ENCODE data around the gene DDX21. TPM values are rescaled to one million over a fixed set of nuclear protein-coding genes. Genes with fewer than 3 reads are reported as not detected.
A peak's percentile ranks its signal among the peaks of the same experiment; 100 is the strongest.

DDX21 gene
- total and polyA plus RNA-seq, 2 donors (not counting 3 experiments of a cell fraction or from before 2014, with no cell fraction given) = 33.4 to 98.1 TPM

- no peaks in the 10 kb centered on the region for H3K9me3 ChIP-seq (replicated peaks; ENCODE audit: control insufficient read depth, insufficient read depth, low read length)
- intact Hi-C loops (cut with micrococcal nuclease) = no loop called here
- no peak overlapping the region for H3K27ac ChIP-seq (ENCODE audit: insufficient read depth, low read depth, low read length)
- H3K9me1 ChIP-seq (replicated peaks; ENCODE audit: control insufficient read depth, extremely low read depth, insufficient read depth, low read length) = no peaks in the 10 kb centered on the region
- FAIRE-seq (peak; percentile 71), DNase-seq (ENCODE audit: low read depth, low spot score) (no peak)
- TF ChIP-seq POLR2A (IDR thresholded peaks at IDR 0.05; ENCODE audit: low read depth, low read length) (no peak), FOS (IDR thresholded peaks at IDR 0.05; ENCODE audit: borderline replicate concordance, insufficient read depth, low read length) (no peak), GATA2 (IDR thresholded peaks at IDR 0.05; ENCODE audit: insufficient read depth, insufficient read length, low read depth, low read length) (no peak), MYC (IDR thresholded peaks at IDR 0.05; ENCODE audit: low read depth, low read length) (no peak), MAX (IDR thresholded peaks at IDR 0.05; ENCODE audit: insufficient read depth, insufficient read length) (no peak), JUN (IDR thresholded peaks at IDR 0.05; ENCODE audit: borderline replicate concordance, insufficient read depth, insufficient read length, low read depth) (no peak), POLR2AphosphoS5 (IDR thresholded peaks at IDR 0.05; ENCODE audit: insufficient read depth, low read depth, low read length) (no peak), EZH2 (IDR thresholded peaks at IDR 0.05; ENCODE audit: borderline replicate concordance, low read depth, low read length, severe bottlenecking) (no peak), CTCF (IDR thresholded peaks at IDR 0.05; ENCODE audit: extremely low read depth in 1 of 2, insufficient read depth in 1 of 2, low read depth in 1 of 2, low read length in 2 of 2) (no peak)
- no peak overlapping the region for H3K4me2 ChIP-seq (ENCODE audit: insufficient read depth, low read length)
- H3K4me1 ChIP-seq (ENCODE audit: control insufficient read depth, extremely low read depth, insufficient read depth, low read length) = peaks cover 5% of the 10 kb centered on the region
- dilution Hi-C loops (cut with MboI; ENCODE audit: extremely low pct_ligation_motif_present, low sequenced_read_pairs) = no loop called here
- ChIA-PET CTCF (interaction anchor here (1.0 to 1.3 kb wide), 2 partner anchors 11 to 14 kb away, joined by 3 read pairs; no protein-coding TSS in a partner anchor), POLR2A (no interaction called here)
- H4K20me1 ChIP-seq (replicated peaks; ENCODE audit: control insufficient read depth, extremely low read depth, insufficient read depth, low read length) = no peaks in the 10 kb centered on the region
- H3K36me3 ChIP-seq (ENCODE audit: control insufficient read depth in 2 of 2, extremely low read depth in 1 of 2, insufficient read depth in 2 of 2, low read length in 2 of 2) = no peaks in the 10 kb centered on the region
- H3K4me3 ChIP-seq (replicated peaks in 1 of 3; ENCODE audit: insufficient read depth in 1 of 3, low read depth in 1 of 3, low read length in 3 of 3) = no peak overlapping the region
- H3K27me3 ChIP-seq (ENCODE audit: control insufficient read depth in 2 of 2, insufficient read depth in 2 of 2, low read length in 2 of 2) = no peaks in the 10 kb centered on the region
- no peaks in the 10 kb centered on the region for H3K79me2 ChIP-seq (ENCODE audit: control insufficient read depth, insufficient read depth, low read length)
- no peak overlapping the region for H3K9ac ChIP-seq (replicated peaks; ENCODE audit: extremely low read depth, insufficient read depth, low read length)
- no peak overlapping the region for H2AFZ ChIP-seq (ENCODE audit: low read depth, low read length)
- no TSS peak for BruUV-seq (replicated peaks)
These were observed 69.5 kb downstream of the DDX21 start for GRCh38 chr10:69025370-69025896.

Measured in endothelial cell of umbilical vein (primary cell).